Activated CD4-positive, alpha-beta memory T cell treated with anti-CD3 and anti-CD28 coated beads for 36 hours (primary cell): Measurements from ENCODE around the gene MFSD11. TPM values are rescaled to one million over a fixed set of nuclear protein-coding genes. Genes with fewer than 3 reads are reported as not detected.
A peak's percentile ranks its signal among the peaks of the same experiment; 100 is the strongest.
"Not testable (repeated sequence)": the region's sequence is repeated elsewhere in the genome, so short reads cannot be mapped to it uniquely, and the experiment has no call there.

ENCODE experiments used
- CTCF ChIA-PET: fragments of 350-600 bp; sonication (Branson Sonifier 250); formaldehyde crosslinking; loops from one replicate; lab custom pipeline; 2021; ENCODE audit warnings: antibody characterized with exemption, inconsistent platforms; lab: Charles Lee
- POLR2A ChIA-PET: fragments of 350-600 bp; sonication (Branson Sonifier 250); formaldehyde crosslinking; loops from one replicate; lab custom pipeline; 2021; ENCODE audit warnings: antibody characterized with exemption; lab: Charles Lee
- DNase-seq: peaks from one replicate; pipeline ENCODE4 v3.0.0-alpha.2; 2020
- H3K27ac Mint-ChIP-seq: one replicate; pipeline ENCODE4 v1.8.0; 2021; ENCODE audit warnings: mixed read lengths
- H3K27me3 Mint-ChIP-seq: one replicate; pipeline ENCODE4 v1.8.0; 2021; ENCODE audit warnings: mixed read lengths
- H3K36me3 Mint-ChIP-seq: one replicate; pipeline ENCODE4 v1.8.0; 2021; ENCODE audit warnings: mixed read lengths
- H3K4me1 Mint-ChIP-seq: one replicate; pipeline ENCODE4 v1.8.0; 2021; ENCODE audit warnings: low read depth, mixed read lengths
- H3K4me3 Mint-ChIP-seq: one replicate; pipeline ENCODE4 v1.8.0; 2021; ENCODE audit warnings: mild to moderate bottlenecking, mixed read lengths
- H3K9me3 Mint-ChIP-seq: one replicate; pipeline ENCODE4 v1.8.0; 2021; ENCODE audit warnings: mixed read lengths
- intact Hi-C: fragments of 100-400 bp; cut with micrococcal nuclease; formaldehyde crosslinking; loops from one replicate; pipeline ENCODE4 v1.15.1; 2023
- total RNA-seq, 2 experiments: library from RNA; stranded (reverse); gene quantifications; one replicate each; pipeline ENCODE4 v1.2.3, GENCODE V29; 2021

Gene MFSD11
- total RNA-seq, 2 experiments from 2014 or later, result 17.5 to 18.3 TPM

- ChIA-PET CTCF (no interaction called here), POLR2A (no interaction called here)
- DNase-seq, result no peak
- Mint-ChIP-seq H3K27me3 (no peaks in the 10 kb centered on the region), H3K27ac (no peak overlapping the region), H3K4me1 (peaks cover 7% of the 10 kb centered on the region), H3K36me3 (no peaks in the 10 kb centered on the region), H3K4me3 (no peak overlapping the region), H3K9me3 (no peaks in the 10 kb centered on the region)
- intact Hi-C loops, result no loop called here
These were observed 37.7 kb upstream of the MFSD11 start for GRCh38 chr17:76700270-76700616.

- intact Hi-C loops, result no loop called here
- H3K27me3 Mint-ChIP-seq, result no peaks in the 10 kb centered on the region
- DNase-seq, result no peak
- no peak overlapping the region for H3K4me3 Mint-ChIP-seq
- no peak overlapping the region for H3K27ac Mint-ChIP-seq
- ChIA-PET CTCF (interaction anchor here (2.8 kb wide), 1 partner anchor 19 kb away, joined by 10 read pairs; no protein-coding TSS in a partner anchor), POLR2A (no interaction called here)
- H3K36me3 Mint-ChIP-seq, result no peaks in the 10 kb centered on the region
- H3K4me1 Mint-ChIP-seq, result peaks cover 3% of the 10 kb centered on the region
- H3K9me3 Mint-ChIP-seq, result no peaks in the 10 kb centered on the region
These were observed 37.1 kb upstream of the MFSD11 start for GRCh38 chr17:76700617-76701470.

DNA sequence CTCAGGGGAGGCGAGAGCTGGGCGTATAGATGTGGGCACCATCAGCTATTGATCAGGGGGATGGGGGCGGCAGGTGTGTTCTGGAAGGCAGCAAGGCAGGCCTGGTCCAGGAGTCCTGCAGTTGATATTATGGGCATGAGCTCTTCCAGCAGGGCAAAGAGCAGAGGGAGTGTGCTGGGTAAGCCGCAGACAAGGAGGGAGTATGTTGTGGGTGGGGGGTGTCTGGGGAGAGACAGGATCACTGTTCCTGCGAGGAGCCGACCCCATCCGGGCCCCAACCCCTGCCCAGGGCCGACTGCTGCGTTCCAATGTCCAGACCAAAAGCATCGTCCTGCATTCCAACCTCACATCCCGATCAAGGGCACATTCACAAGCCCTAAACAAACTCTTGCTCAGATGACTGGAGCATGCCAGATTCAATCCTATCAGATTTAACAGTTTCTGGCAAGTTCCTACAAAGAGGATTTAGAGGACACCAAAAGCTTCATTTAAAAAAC is 36.4 kb upstream of the MFSD11 start:
- POLR2A ChIA-PET, result no interaction called here
- no peak overlapping the region for H3K27ac Mint-ChIP-seq
- H3K4me3 Mint-ChIP-seq, result no peak overlapping the region
- CTCF ChIA-PET, result interaction anchor here (1.1 to 2.8 kb wide), 3 partner anchors 20 to 78 kb away, joined by 4 to 10 read pairs (median 5); no protein-coding TSS in a partner anchor
- H3K27me3 Mint-ChIP-seq, result no peaks in the 10 kb centered on the region
- H3K9me3 Mint-ChIP-seq, result no peaks in the 10 kb centered on the region
- no peak for DNase-seq
- peaks cover 1% of the 10 kb centered on the region for H3K4me1 Mint-ChIP-seq
- no peaks in the 10 kb centered on the region for H3K36me3 Mint-ChIP-seq
- intact Hi-C loops, result no loop called here

- Mint-ChIP-seq H3K36me3 (no peaks in the 10 kb centered on the region), H3K4me3 (no peak overlapping the region), H3K9me3 (no peaks in the 10 kb centered on the region), H3K4me1 (no peaks in the 10 kb centered on the region), H3K27ac (no peak overlapping the region), H3K27me3 (no peaks in the 10 kb centered on the region)
- POLR2A ChIA-PET, result no interaction called here
- CTCF ChIA-PET, result interaction anchor here (1.1 to 2.8 kb wide), 4 partner anchors 21 to 179 kb away, joined by 4 to 10 read pairs (median 6); no protein-coding TSS in a partner anchor
- no peak for DNase-seq
- intact Hi-C loops, result no loop called here
These were observed 35.8 kb upstream of the MFSD11 start for GRCh38 chr17:76702076-76702475.

- H3K27me3 Mint-ChIP-seq, result no peaks in the 10 kb centered on the region
- no peak overlapping the region for H3K4me3 Mint-ChIP-seq
- no peaks in the 10 kb centered on the region for H3K9me3 Mint-ChIP-seq
- no peaks in the 10 kb centered on the region for H3K36me3 Mint-ChIP-seq
- ChIA-PET POLR2A (interaction anchor here (1.1 kb wide), 1 partner anchor 10 kb away, joined by 3 read pairs; no protein-coding TSS in a partner anchor), CTCF (interaction anchor here (1.3 to 2.8 kb wide), 4 partner anchors 11 to 180 kb away, joined by 5 to 10 read pairs (median 8); no protein-coding TSS in a partner anchor)
- no peaks in the 10 kb centered on the region for H3K4me1 Mint-ChIP-seq
- intact Hi-C loops, result no loop called here
- DNase-seq, result no peak
- no peak overlapping the region for H3K27ac Mint-ChIP-seq
These were observed 34.8 kb upstream of the MFSD11 start for GRCh38 chr17:76702941-76703637.

GRCh38 chr17:76704805-76705204 is 33.1 kb upstream of the MFSD11 start:
- H3K9me3 Mint-ChIP-seq, result no peaks in the 10 kb centered on the region
- no peak overlapping the region for H3K27ac Mint-ChIP-seq
- CTCF ChIA-PET, result interaction anchor here (0.9 to 2.2 kb wide), 2 partner anchors 9 to 147 kb away, joined by 3 to 9 read pairs; no protein-coding TSS in a partner anchor
- H3K4me3 Mint-ChIP-seq, result no peak overlapping the region
- POLR2A ChIA-PET, result no interaction called here
- intact Hi-C loops, result no loop called here
- H3K36me3 Mint-ChIP-seq, result no peaks in the 10 kb centered on the region
- no peaks in the 10 kb centered on the region for H3K27me3 Mint-ChIP-seq
- DNase-seq, result no peak
- H3K4me1 Mint-ChIP-seq, result no peaks in the 10 kb centered on the region

GRCh38 chr17:76706817-76707216 is 31.1 kb upstream of the MFSD11 start:
- intact Hi-C loops, result no loop called here

DNA sequence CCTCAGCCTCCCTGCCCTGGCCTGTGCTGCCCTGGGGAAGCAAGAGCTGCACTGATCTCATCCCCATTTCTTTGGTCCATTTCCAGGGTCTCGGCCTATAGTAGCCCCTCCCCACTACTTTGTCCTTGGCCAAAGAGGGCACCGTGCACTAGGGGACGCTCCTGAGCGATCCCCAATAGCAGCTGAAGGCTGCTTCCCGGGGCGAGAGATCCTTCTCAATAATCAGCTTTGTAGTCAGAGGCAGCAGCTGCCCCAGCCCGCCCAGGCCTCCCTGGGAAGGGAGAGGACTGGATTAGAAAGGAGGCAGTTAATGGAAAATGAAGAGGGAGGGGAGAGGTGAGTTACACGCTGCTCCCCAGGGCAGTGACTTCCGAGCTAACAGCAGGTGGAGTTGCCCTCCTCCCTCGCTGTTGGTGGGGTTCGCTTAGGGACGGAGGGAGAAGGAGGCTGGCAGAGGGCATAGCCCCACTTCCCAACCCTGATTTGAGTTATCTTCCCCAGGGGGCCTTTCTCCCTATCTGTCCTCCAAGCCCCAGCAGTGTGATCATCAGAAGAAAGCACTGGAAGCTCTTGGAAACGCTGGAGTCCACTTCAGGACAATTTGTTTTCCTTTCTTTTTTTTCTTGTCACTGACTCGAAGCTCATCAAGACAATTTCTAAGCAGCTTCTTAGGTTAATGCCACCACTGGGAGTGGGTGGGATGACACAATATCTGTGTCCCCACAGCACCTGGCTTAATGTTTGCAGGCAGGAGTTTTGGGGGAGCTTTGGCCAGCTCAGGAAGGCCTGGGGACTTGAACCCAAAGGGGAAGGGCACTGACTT is 29.7 kb upstream of the MFSD11 start:
- DNase-seq, result no peak
- peaks cover 2% of the 10 kb centered on the region for H3K36me3 Mint-ChIP-seq
- ChIA-PET CTCF (interaction anchor here (0.6 to 1.0 kb wide), 2 partner anchors 9 to 36 kb away, joined by 3 read pairs; no protein-coding TSS in a partner anchor), POLR2A (no interaction called here)
- H3K9me3 Mint-ChIP-seq, result no peaks in the 10 kb centered on the region
- intact Hi-C loops, result no loop called here
- H3K27me3 Mint-ChIP-seq, result no peaks in the 10 kb centered on the region
- H3K4me1 Mint-ChIP-seq, result peaks cover 4% of the 10 kb centered on the region
- H3K27ac Mint-ChIP-seq, result no peak overlapping the region
- H3K4me3 Mint-ChIP-seq, result no peak overlapping the region

More at GRCh38 chr17:76706817-76707216, 31.1 kb upstream of the MFSD11 start:
- no peak overlapping the region for H3K27ac Mint-ChIP-seq
- ChIA-PET CTCF (interaction anchor here (0.7 kb wide), 1 partner anchor 277 kb away, joined by 4 read pairs; no protein-coding TSS in a partner anchor), POLR2A (no interaction called here)
- H3K4me3 Mint-ChIP-seq, result no peak overlapping the region
- no peak for DNase-seq
- H3K4me1 Mint-ChIP-seq, result peaks cover 4% of the 10 kb centered on the region
- H3K36me3 Mint-ChIP-seq, result no peaks in the 10 kb centered on the region
- H3K9me3 Mint-ChIP-seq, result no peaks in the 10 kb centered on the region
- H3K27me3 Mint-ChIP-seq, result no peaks in the 10 kb centered on the region

DNA sequence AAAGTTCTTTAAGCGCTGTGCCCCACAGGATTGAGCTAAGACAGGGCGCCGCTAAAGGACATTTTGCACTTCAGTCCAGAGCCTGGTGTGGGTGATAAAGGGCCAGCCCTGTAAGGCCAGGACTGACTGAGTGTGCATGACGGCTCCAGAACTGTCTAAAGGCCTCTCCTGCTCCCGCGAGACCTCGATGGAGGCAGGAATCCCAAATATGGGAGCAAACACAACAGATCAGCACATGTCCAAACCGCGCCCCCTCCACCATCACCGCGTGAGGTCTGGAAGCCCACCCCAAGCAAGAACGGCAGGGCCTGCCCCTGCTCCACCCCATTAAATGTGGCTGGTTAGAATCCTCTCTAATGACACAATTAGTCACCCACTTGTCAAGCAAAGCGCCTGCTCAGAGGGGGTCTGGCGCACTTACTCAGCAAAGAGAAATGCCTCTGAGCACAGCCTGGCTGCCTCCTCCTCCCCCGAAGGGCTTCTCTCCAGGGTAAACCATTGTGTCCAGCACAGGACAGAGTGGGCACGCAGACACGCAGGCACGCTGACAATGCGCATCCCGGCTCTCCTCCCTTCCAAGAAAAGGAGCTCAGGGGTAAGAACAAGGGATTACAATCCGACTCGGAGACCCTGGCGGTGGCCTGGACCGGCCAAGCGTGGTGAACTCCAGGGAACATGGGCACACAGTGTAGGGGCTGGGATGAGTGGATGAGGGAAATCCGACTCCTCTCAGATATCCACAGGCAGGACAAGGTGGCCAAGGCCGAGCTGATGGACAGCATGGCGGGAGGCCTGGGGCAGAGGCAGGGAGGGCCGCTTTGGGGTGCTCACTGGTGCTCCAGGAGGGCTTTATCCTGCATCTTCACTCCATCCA is 28.6 kb upstream of the MFSD11 start:
- CTCF ChIA-PET, result no interaction called here
- no peak overlapping the region for H3K27ac Mint-ChIP-seq
- no peaks in the 10 kb centered on the region for H3K27me3 Mint-ChIP-seq
- no peak for DNase-seq
- peak overlapping the region; percentile 61 for H3K4me3 Mint-ChIP-seq
- POLR2A ChIA-PET, result interaction anchor here (1.1 kb wide), 1 partner anchor 149 kb away, joined by 5 read pairs; no protein-coding TSS in a partner anchor
- H3K4me1 Mint-ChIP-seq, result peaks cover 8% of the 10 kb centered on the region
- no peaks in the 10 kb centered on the region for H3K9me3 Mint-ChIP-seq
- H3K36me3 Mint-ChIP-seq, result peaks cover 12% of the 10 kb centered on the region
- intact Hi-C loops, result no loop called here

DNA sequence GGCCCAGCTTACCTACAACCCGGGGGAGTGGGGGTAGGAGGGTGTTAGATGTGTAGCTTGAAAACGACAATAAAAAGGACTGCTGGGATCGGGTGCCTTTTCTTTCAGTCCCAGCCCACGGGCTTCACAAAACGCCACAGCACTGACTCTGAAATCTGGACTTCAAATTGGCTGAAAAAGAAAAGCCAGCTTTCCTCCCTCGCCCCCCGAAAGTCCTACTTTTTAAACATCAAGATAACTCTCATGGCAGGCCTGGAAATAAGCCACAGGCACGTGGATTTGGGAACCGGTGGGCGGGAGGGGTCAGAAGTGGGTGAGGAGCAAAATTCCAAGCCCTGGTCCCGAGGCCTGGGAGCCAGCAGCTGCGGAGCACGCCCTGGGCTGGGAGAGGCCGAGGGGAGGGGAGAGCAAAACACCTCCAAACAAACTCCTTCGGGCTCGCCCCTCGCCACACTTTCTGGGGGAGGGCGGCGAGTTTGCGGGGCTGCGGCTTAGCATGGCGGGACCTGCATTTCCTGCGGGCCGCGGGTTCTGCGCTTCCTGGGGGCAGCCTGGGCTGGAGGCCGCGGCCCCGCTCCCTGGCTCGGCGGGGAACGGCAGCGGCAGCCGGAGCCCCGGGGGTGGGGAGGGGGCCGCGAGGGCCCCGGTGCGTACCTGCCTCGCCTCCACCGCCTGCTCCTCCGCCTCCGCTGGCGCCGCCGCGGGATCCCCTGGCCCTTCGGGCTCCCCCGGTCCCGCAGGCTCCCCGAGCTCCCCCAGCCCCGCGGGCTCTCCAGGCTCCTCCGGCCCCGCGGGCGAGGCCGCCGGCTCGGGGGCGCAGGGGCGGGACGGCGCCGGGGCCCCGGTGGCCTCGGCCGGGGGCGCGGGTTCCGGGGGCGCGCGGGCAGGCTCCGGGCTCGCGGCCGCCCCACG is 27.7 kb upstream of the MFSD11 start:
- intact Hi-C loops, CTCF ChIA-PET, H3K27me3 Mint-ChIP-seq, H3K27ac Mint-ChIP-seq, H3K9me3 Mint-ChIP-seq: not testable (repeated sequence)
- POLR2A ChIA-PET, result interaction anchor here (1.1 kb wide), 1 partner anchor 150 kb away, joined by 5 read pairs; no protein-coding TSS in a partner anchor
- Mint-ChIP-seq H3K4me3 (peak overlapping the region; percentile 61), H3K4me1 (peaks cover 12% of the 10 kb centered on the region), H3K36me3 (peaks cover 12% of the 10 kb centered on the region)
- peak; percentile 25 for DNase-seq
